Psoas muscle (tissue), 8 donors: ENCODE data around the gene CNDP1. TPM values are rescaled to one million over a fixed set of nuclear protein-coding genes. Genes with fewer than 3 reads are reported as not detected.

Experiments
- ATAC-seq, 4 donors: fragments of 200-7000 bp; cut with Tn5 transposase; one replicate each; pipeline ENCODE4 v1.9.1; 2020; ENCODE audit warnings: moderate library complexity in 3 of 4, mild to moderate bottlenecking in 2 of 4
- DNase-seq, 2 donors: peaks; one replicate each; pipeline ENCODE4 v3.0.0-alpha.2; 2020
- H3K27ac ChIP-seq: fragments of 200-600 bp; one replicate; pipeline ENCODE4 v1.8.0; 2022
- H3K27me3 ChIP-seq, 3 donors: fragments of 200-600 bp in 1 of 3; one replicate each; pipeline versions ENCODE4 v1.6.1 to v1.8.0; 2013 to 2022; ENCODE audit warnings: low read length in 2 of 3, mild to moderate bottlenecking in 2 of 3, moderate library complexity in 1 of 3; ENCODE audit not compliant: insufficient read depth in 3 of 3
- H3K36me3 ChIP-seq, 2 donors: fragments of 200-600 bp in 1 of 2; one replicate each; pipeline versions ENCODE4 v1.6.1 to v1.8.0; 2013 to 2022; ENCODE audit warnings: low read depth in 1 of 2, mild to moderate bottlenecking in 1 of 2, moderate library complexity in 1 of 2; ENCODE audit not compliant: insufficient read depth in 1 of 2
- H3K4me1 ChIP-seq: fragments of 200-600 bp; one replicate; pipeline ENCODE4 v1.8.0; 2022
- H3K4me3 ChIP-seq: fragments of 200-600 bp; one replicate; pipeline ENCODE4 v1.8.0; 2022; ENCODE audit warnings: mild to moderate bottlenecking
- H3K9me3 ChIP-seq: fragments of 200-600 bp; one replicate; pipeline ENCODE4 v1.8.0; 2022
- CTCF ChIP-seq: fragments of 200-600 bp; IDR thresholded peaks from one replicate; pipeline ENCODE4 v1.8.0; 2022; ENCODE audit warnings: antibody characterized with exemption
- WGBS, 3 donors: extraction: QIAGEN DNeasy Blood & Tissue Kit; methylation state at CpG; one replicate each; pipeline versions ENCODE4 v1.1.6 to v1.1.7; 2013; 5-methylcytosine and 5-hydroxymethylcytosine counted together
- intact Hi-C, 2 donors: fragments of 100-400 bp; cut with DNase I; formaldehyde crosslinking; loops; one replicate each; pipeline versions ENCODE4 v1.11.0 to v1.14.2; 2022
- polyA plus RNA-seq, 3 donors: library from polyadenylated mRNA; stranded (reverse); fragments of 200-250 nt; gene quantifications; one replicate each; pipeline ENCODE4 v1.2.3, GENCODE V29; 2013
- total RNA-seq, 4 donors: library from RNA; stranded (reverse); fragmentation: NEBNext Ultra II Directional in 2 of 4; extraction: Animal tissue kit (Norgen Biotek cat#: 25700) in 2 of 4; gene quantifications; one replicate each; pipeline versions ENCODE4 v1.2.1 to v1.2.4, GENCODE V29; 2021 to 2023
- donor health status: healthy with polysubstance abuse.
- donor health status: DM: no; HTN: no; CAD: no; lungs with moderate emphysema.
- donor health status: Bipolar disorder and iron deficiency.
- donor health status: healthy.
- donor health status: DM: yes; HTN: yes; CAD: no.
- donor health status: DM: no; HTN: no; CAD: no.
- donor health status: DM: no; HTN: no; CAD: no.
- donor health status: DM: yes; HTN: yes; CAD: no.

Gene CNDP1
- total and polyA plus RNA-seq, 7 donors: 0.04 TPM; not detected in 6

GRCh38 chr18:74495581-74496507, 38.5 kb upstream of the CNDP1 start, which contains the start of gene CNDP2:
Gene CNDP2 (plus strand): TSS chr18:74496363. CDS start chr18:74499974, 3,611 bp downstream.
- no peak for TF ChIP-seq CTCF
- Histone ChIP-seq H3K4me3 (peak within 1 kb of the TSS; percentile 89), H3K27me3 (peaks cover 0 to 2% (median 0%) of the 10 kb centered on the region in 3 donors), H3K4me1 (peaks cover 9% of the 10 kb centered on the region), H3K27ac (peak within 1 kb of the TSS; percentile 91), H3K9me3 (peaks cover 3% of the 10 kb centered on the region), H3K36me3 (peaks cover 0 to 6% of the 10 kb centered on the region in 2 donors)
- intact Hi-C loops: loop anchor here (5.0 to 10.0 kb wide), 6 partner anchors 99 to 349 kb away; partner anchors contain the start of genes CYB5A (in 2 of the 2), ZNF407 (in 2 of the 2), FBXO15 (in 1 of the 2) and TIMM21 (in 1 of the 2)
- WGBS, 3 donors: 0% methylated on average over 55 to 71 of the region's 71 CpGs
- ATAC-seq (peak; percentile 97 to 99 (median 98)), DNase-seq (peak; percentile 100)

GRCh38 chr18:74496508-74497323, 37.6 kb upstream of the CNDP1 start:
- peaks cover 9% of the 10 kb centered on the region for H3K4me1 ChIP-seq
- TF ChIP-seq CTCF: peak; percentile 26
- peak overlapping the region; percentile 89 for H3K4me3 ChIP-seq
- intact Hi-C loops: loop anchor here (5.0 to 10.0 kb wide), 6 partner anchors 98 to 349 kb away; partner anchors contain the start of genes CYB5A (in 2 of the 2), ZNF407 (in 2 of the 2), FBXO15 (in 1 of the 2) and TIMM21 (in 1 of the 2)
- H3K27ac ChIP-seq: peak overlapping the region; percentile 91
- ATAC-seq (peak; percentile 53 to 62 (median 55)), DNase-seq (peak; percentile 70 to 83)
- WGBS, 3 donors: 2 to 4% (median 3%) methylated on average over 32 to 48 of the region's 48 CpGs
- H3K27me3 ChIP-seq: peaks cover 0 to 2% (median 0%) of the 10 kb centered on the region in 3 donors
- H3K9me3 ChIP-seq: peaks cover 1% of the 10 kb centered on the region
- peaks cover 0 to 14% of the 10 kb centered on the region in 2 donors for H3K36me3 ChIP-seq

- H3K27me3 ChIP-seq: peaks cover 0 to under 1% (median 0%) of the 10 kb centered on the region in 3 donors
- intact Hi-C loops: loop anchor here (5.0 to 10.0 kb wide), 6 partner anchors 98 to 350 kb away; partner anchors contain the start of genes CYB5A (in 2 of the 2), ZNF407 (in 2 of the 2), FBXO15 (in 1 of the 2) and TIMM21 (in 1 of the 2)
- ATAC-seq (no peak), DNase-seq (no peak)
- no peaks in the 10 kb centered on the region for H3K9me3 ChIP-seq
- peak overlapping the region; percentile 89 for H3K4me3 ChIP-seq
- TF ChIP-seq CTCF: no peak
- H3K27ac ChIP-seq: peak overlapping the region; percentile 91
- H3K36me3 ChIP-seq: peaks cover 0 to 20% of the 10 kb centered on the region in 2 donors
- 92 to 95% (median 93%) methylated on average over 8 of the region's 8 CpGs for WGBS, 3 donors
- H3K4me1 ChIP-seq: peaks cover 9% of the 10 kb centered on the region
Observed at GRCh38 chr18:74497324-74497676, 37.0 kb upstream of the CNDP1 start.

- ATAC-seq (no peak), DNase-seq (no peak)
- H3K27ac ChIP-seq: no peak overlapping the region
- H3K27me3 ChIP-seq: no peaks in the 10 kb centered on the region
- intact Hi-C loops: loop anchor here (5.0 to 10.0 kb wide), 6 partner anchors 97 to 350 kb away; partner anchors contain the start of genes CYB5A (in 2 of the 2), ZNF407 (in 2 of the 2), FBXO15 (in 1 of the 2) and TIMM21 (in 1 of the 2)
- H3K9me3 ChIP-seq: no peaks in the 10 kb centered on the region
- peaks cover 0 to 25% of the 10 kb centered on the region in 2 donors for H3K36me3 ChIP-seq
- no peak for TF ChIP-seq CTCF
- no peak overlapping the region for H3K4me3 ChIP-seq
- peaks cover 9% of the 10 kb centered on the region for H3K4me1 ChIP-seq
- 84 to 92% (median 89%) methylated on average over 3 of the region's 3 CpGs for WGBS, 3 donors
Observed at GRCh38 chr18:74497778-74498177, 36.5 kb upstream of the CNDP1 start.
